ENCODE measurements around the gene PLXDC1.

DNA sequence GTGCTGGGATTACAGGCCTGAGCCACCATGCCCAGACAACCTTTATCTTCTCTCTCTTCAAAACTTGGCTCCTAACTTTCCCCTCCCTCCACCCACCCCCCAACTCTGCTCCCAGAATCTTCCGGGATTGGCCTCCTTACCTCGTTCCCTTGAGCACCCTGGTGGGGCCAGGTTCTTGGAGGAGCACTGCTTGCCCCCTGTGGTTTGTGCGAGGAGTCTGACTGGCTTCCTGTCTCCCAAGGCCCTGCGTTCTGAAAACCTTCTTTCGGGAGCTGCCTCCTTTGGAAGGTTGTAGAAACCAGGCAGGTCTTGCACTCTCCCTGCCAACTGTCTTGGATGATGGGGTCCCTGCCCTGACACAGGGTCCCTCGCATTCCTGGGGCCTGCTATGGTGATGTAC is 19.8 kb downstream of the PLXDC1 start:
- TF ChIP-seq, protein P1, sequence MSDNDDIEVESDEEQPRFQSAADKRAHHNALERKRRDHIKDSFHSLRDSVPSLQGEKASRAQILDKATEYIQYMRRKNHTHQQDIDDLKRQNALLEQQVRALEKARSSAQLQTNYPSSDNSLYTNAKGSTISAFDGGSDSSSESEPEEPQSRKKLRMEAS (IDR thresholded peaks at IDR 0.05): no peak
- TF ChIP-seq YY1 (IDR thresholded peaks at IDR 0.05; ENCODE audit: low read depth, low read length) (no peak), CEBPB (IDR thresholded peaks at IDR 0.05; ENCODE audit: low read depth, low read length) (no peak), RAD21 (IDR thresholded peaks at IDR 0.05 in 1 of 2, conservative IDR thresholded peaks at IDR 0.05 in 1 of 2; ENCODE audit: low read depth in 2 of 2, low read length in 2 of 2) (no peak), TAF7 (optimal IDR thresholded peaks at IDR 0.05; ENCODE audit: borderline replicate concordance, low read depth, low read length) (no peak)
- TF ChIP-seq, protein P2, sequence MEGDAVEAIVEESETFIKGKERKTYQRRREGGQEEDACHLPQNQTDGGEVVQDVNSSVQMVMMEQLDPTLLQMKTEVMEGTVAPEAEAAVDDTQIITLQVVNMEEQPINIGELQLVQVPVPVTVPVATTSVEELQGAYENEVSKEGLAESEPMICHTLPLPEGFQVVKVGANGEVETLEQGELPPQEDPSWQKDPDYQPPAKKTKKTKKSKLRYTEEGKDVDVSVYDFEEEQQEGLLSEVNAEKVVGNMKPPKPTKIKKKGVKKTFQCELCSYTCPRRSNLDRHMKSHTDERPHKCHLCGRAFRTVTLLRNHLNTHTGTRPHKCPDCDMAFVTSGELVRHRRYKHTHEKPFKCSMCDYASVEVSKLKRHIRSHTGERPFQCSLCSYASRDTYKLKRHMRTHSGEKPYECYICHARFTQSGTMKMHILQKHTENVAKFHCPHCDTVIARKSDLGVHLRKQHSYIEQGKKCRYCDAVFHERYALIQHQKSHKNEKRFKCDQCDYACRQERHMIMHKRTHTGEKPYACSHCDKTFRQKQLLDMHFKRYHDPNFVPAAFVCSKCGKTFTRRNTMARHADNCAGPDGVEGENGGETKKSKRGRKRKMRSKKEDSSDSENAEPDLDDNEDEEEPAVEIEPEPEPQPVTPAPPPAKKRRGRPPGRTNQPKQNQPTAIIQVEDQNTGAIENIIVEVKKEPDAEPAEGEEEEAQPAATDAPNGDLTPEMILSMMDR (IDR thresholded peaks at IDR 0.05; ENCODE audit: control extremely low read depth in 1 of 3, insufficient read depth in 1 of 3, low read depth in 1 of 3, low read length in 3 of 3): no peak

All from H1 (cell line).